IMR-90 (cell line): ENCODE measurements around the gene IGF1R. TPM values are rescaled to one million over a fixed set of nuclear protein-coding genes. Genes with fewer than 3 reads are reported as not detected.

Source experiments
- ATAC-seq: fragments of 200-7000 bp; cut with Tn5 transposase; 2 replicates; pipeline ENCODE4 v1.9.1; 2020; ENCODE audit warnings: low read depth, mild to moderate bottlenecking, moderate library complexity
- BruUV-seq: library from RNA; stranded (reverse); fragments of 400-500 nt; replicated peaks from 2 replicates; lab custom pipeline; 2021; lab: Mats Ljungman, UMichigan
- CTCF ChIA-PET: fragments of 300-600 bp; formaldehyde crosslinking; extraction: SDS; loops from one replicate; lab custom pipeline; 2021; ENCODE audit warnings: antibody characterized with exemption; lab: Yijun Ruan, JAX
- POLR2A ChIA-PET: fragments of 300-600 bp; sonication (Branson Sonifier 250); formaldehyde crosslinking; loops from one replicate; lab custom pipeline; 2022; ENCODE audit warnings: antibody characterized with exemption; ENCODE audit not compliant: unreplicated experiment; lab: Charles Lee
- DNase-seq: peaks from one replicate; pipeline ENCODE4 v3.0.0; 2013
- H2AFZ ChIP-seq: replicated peaks from 2 replicates; pipeline ENCODE3; 2013; ENCODE audit warnings: low read length, mild to moderate bottlenecking; ENCODE audit not compliant: poor library complexity
- H2AK5ac ChIP-seq: 2 replicates; pipeline ENCODE4 v1.6.1; 2013; ENCODE audit warnings: low read depth, low read length, inconsistent platforms
- H2AK9ac ChIP-seq: replicated peaks from 2 replicates; pipeline ENCODE3; 2013; ENCODE audit warnings: mild to moderate bottlenecking, low read depth, low read length, moderate library complexity; ENCODE audit not compliant: poor library complexity
- H2BK120ac ChIP-seq: 2 replicates; pipeline ENCODE4 v1.6.1; 2013; ENCODE audit warnings: low read depth, low read length, inconsistent platforms
- H2BK15ac ChIP-seq: 3 replicates; pipeline ENCODE4 v1.6.1; 2013; ENCODE audit warnings: low read depth, low read length, inconsistent platforms
- H2BK20ac ChIP-seq: 2 replicates; pipeline ENCODE4 v1.6.1; 2013; ENCODE audit warnings: low read depth, mild to moderate bottlenecking, inconsistent platforms, low read length, moderate library complexity
- H2BK5ac ChIP-seq: 2 replicates; pipeline ENCODE4 v1.6.1; 2013; ENCODE audit warnings: mild to moderate bottlenecking, low read depth, low read length, inconsistent platforms; ENCODE audit not compliant: poor library complexity, severe bottlenecking
- H3K14ac ChIP-seq: replicated peaks from 2 replicates; pipeline ENCODE4 v1.6.1; 2013; ENCODE audit warnings: low read depth, low read length, inconsistent platforms
- H3K18ac ChIP-seq: 2 replicates; pipeline ENCODE4 v1.6.1; 2013; ENCODE audit warnings: low read depth, low read length, control low read depth
- H3K23ac ChIP-seq: 2 replicates; pipeline ENCODE4 v1.6.1; 2013; ENCODE audit warnings: low read depth, low read length, inconsistent platforms
- H3K27ac ChIP-seq: 2 replicates; pipeline ENCODE4 v1.5.1; 2013; ENCODE audit warnings: mild to moderate bottlenecking, control low read depth, low read length; ENCODE audit not compliant: insufficient read depth
- H3K27me3 ChIP-seq: 2 replicates; pipeline ENCODE4 v1.6.1; 2013; ENCODE audit warnings: low read length; ENCODE audit not compliant: control insufficient read depth, insufficient read depth
- H3K36me3 ChIP-seq: 2 replicates; pipeline ENCODE4 v1.6.1; 2013; ENCODE audit warnings: low read length, mixed read lengths; ENCODE audit not compliant: control insufficient read depth, insufficient read depth
- H3K4ac ChIP-seq: 2 replicates; pipeline ENCODE4 v1.6.1; 2013; ENCODE audit warnings: low read depth, low read length, inconsistent platforms
- H3K4me1 ChIP-seq: 2 replicates; pipeline ENCODE4 v1.6.1; 2013; ENCODE audit warnings: low read length, mixed read lengths; ENCODE audit not compliant: control insufficient read depth, insufficient read depth
- H3K4me2 ChIP-seq: 2 replicates; pipeline ENCODE4 v1.6.1; 2013; ENCODE audit warnings: low read depth, mild to moderate bottlenecking, control low read depth, low read length, moderate library complexity
- H3K4me3 ChIP-seq: 2 replicates; pipeline ENCODE4 v1.5.1; 2013; ENCODE audit warnings: low read depth, mild to moderate bottlenecking, control low read depth, low read length, moderate library complexity; ENCODE audit not compliant: insufficient read depth
- H3K56ac ChIP-seq: 2 replicates; pipeline ENCODE4 v1.6.1; 2013; ENCODE audit warnings: low read length, inconsistent platforms; ENCODE audit not compliant: insufficient read depth; ENCODE audit errors: extremely low read depth
- H3K79me1 ChIP-seq, 2 experiments: 2 replicates each; pipeline ENCODE4 v1.6.1; 2013; ENCODE audit warnings: low read length in 2 of 2, inconsistent platforms in 1 of 2, low read depth in 1 of 2
- H3K9ac ChIP-seq: 2 replicates; pipeline ENCODE4 v1.6.1; 2013; ENCODE audit warnings: low read depth, low read length, control low read depth
- H3K9me1 ChIP-seq: 2 replicates; pipeline ENCODE4 v1.6.1; 2013; ENCODE audit warnings: low read length, inconsistent platforms; ENCODE audit not compliant: insufficient read depth
- H3K9me3 ChIP-seq: 2 replicates; pipeline ENCODE4 v1.6.1; 2013; ENCODE audit warnings: low read length; ENCODE audit not compliant: control insufficient read depth, insufficient read depth
- H4K20me1 ChIP-seq: 2 replicates; pipeline ENCODE4 v1.6.1; 2013; ENCODE audit warnings: low read length, inconsistent platforms; ENCODE audit not compliant: insufficient read depth
- H4K5ac ChIP-seq: 2 replicates; pipeline ENCODE4 v1.6.1; 2013; ENCODE audit warnings: mild to moderate bottlenecking, low read depth, low read length, control low read depth
- H4K8ac ChIP-seq, 2 experiments: 2 replicates each; pipeline ENCODE4 v1.6.1; 2013; ENCODE audit warnings: low read depth in 2 of 2, low read length in 2 of 2, control low read depth in 1 of 2, inconsistent platforms in 1 of 2
- H4K91ac ChIP-seq: 2 replicates; pipeline ENCODE4 v1.6.1; 2013; ENCODE audit warnings: low read depth, low read length, inconsistent platforms; ENCODE audit not compliant: insufficient read depth
- RFX5 ChIP-seq: IDR thresholded peaks from 2 replicates; pipeline ENCODE4 v1.8.0; 2012; ENCODE audit warnings: low read depth, mild to moderate bottlenecking, low read length, moderate library complexity
- WGBS, 2 experiments: methylation state at CpG; one replicate each; pipeline versions ENCODE4 v1.1.5 to v1.1.7; 2013; ENCODE audit warnings: missing lambda C conversion rate in 2 of 2; ENCODE audit not compliant: insufficient read length in 1 of 2; ENCODE audit errors: extremely low coverage in 2 of 2; 5-methylcytosine and 5-hydroxymethylcytosine counted together
- dilution Hi-C: fragments of 300-500 bp; cut with HindIII; formaldehyde crosslinking; loops from one replicate; pipeline ENCODE4 v1.14.3; 2018; ENCODE audit warnings: low sequenced_read_pairs; ENCODE audit not compliant: unreplicated experiment
- in situ Hi-C: fragments of 300-500 bp; cut with MboI; formaldehyde crosslinking; loops from 3 replicates; pipeline ENCODE4 v1.14.3; 2019; ENCODE audit warnings: low sequenced_read_pairs, inconsistent platforms, mixed read lengths
- intact Hi-C: fragments of 100-400 bp; cut with micrococcal nuclease; formaldehyde crosslinking; loops from 2 replicates; pipeline ENCODE4 v1.10.0; 2022
- polyA plus RNA-seq, 3 experiments: library from polyadenylated mRNA; depleted of rRNA; stranded (reverse); fragments of >200 nt; gene quantifications; 2 replicates each; pipeline ENCODE4 v1.2.3, GENCODE V29; 2012; ENCODE audit warnings: low replicate concordance in 1 of 3
- total RNA-seq: library from RNA; depleted of rRNA; stranded (reverse); fragments of >200 nt; gene quantifications from 2 replicates; pipeline ENCODE4 v1.2.3, GENCODE V29; 2012
- TF ChIP-seq, protein P1 (sequence below): fragments of 150-350 bp; IDR thresholded peaks from 2 replicates; pipeline ENCODE4 v1.6.1; 2017; ENCODE audit warnings: mild to moderate bottlenecking, antibody characterized with exemption, low read length, low read depth

Gene IGF1R
- total and polyA plus RNA-seq, 2 of the 4 experiments (the other 2 are of a cell fraction): 24.0 to 24.9 TPM

DNA sequence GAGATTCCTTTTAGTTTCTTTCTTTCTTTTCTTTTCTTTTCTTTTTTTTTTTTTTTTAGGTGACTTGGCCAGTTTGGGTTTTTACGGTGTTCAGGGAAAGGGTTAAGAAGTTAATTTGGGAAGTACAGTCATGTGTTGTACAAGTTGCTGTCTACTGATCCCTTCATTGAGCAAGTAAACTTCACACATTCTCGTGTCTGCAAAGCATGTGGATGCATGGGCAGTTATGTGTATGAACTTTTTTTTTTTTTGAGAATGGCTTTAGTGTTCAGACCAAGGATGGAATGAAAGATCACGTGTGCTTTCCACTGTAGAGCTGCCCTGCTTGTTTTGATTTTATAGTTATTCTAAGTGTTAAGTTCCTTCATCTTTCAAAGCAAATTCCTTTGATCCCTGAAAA lies 227.0 kb downstream of the IGF1R start:
- H4K20me1 ChIP-seq: peaks cover 5% of the 10 kb centered on the region; the same call in 1 of the 2 replicates
- H3K23ac ChIP-seq: peak overlapping the region; percentile 92
- peak overlapping the region; percentile 84 for H2BK120ac ChIP-seq
- no peak overlapping the region for H2AK9ac ChIP-seq
- H4K8ac ChIP-seq: peak overlapping the region in 1 of 2 experiments; percentile 73; a peak in 3 of 4 replicates
- intact Hi-C loops (no loop called here), in situ Hi-C loops (no loop called here), dilution Hi-C loops (no loop called here)
- ChIA-PET CTCF (no interaction called here), POLR2A (no interaction called here)
- H3K9ac ChIP-seq: peak overlapping the region; percentile 20; the same call in 1 of the 2 replicates
- DNase-seq (peak; percentile 33), ATAC-seq (no peak)
- no peaks in the 10 kb centered on the region for H3K27me3 ChIP-seq
- no peak for TF ChIP-seq RFX5
- TF ChIP-seq, protein P1, sequence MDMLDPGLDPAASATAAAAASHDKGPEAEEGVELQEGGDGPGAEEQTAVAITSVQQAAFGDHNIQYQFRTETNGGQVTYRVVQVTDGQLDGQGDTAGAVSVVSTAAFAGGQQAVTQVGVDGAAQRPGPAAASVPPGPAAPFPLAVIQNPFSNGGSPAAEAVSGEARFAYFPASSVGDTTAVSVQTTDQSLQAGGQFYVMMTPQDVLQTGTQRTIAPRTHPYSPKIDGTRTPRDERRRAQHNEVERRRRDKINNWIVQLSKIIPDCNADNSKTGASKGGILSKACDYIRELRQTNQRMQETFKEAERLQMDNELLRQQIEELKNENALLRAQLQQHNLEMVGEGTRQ: 0 out of 2 replicates have a peak, but pooled peaks have one; percentile 6
- H3K4me3 ChIP-seq: no peak overlapping the region
- peaks cover 34% of the 10 kb centered on the region for H3K4me1 ChIP-seq
- H2BK5ac ChIP-seq: peak overlapping the region; percentile 74
- H3K9me1 ChIP-seq: peaks cover 19% of the 10 kb centered on the region
- H4K91ac ChIP-seq: peak overlapping the region; percentile 64
- peak overlapping the region; percentile 32; the same call in 1 of the 2 replicates for H3K56ac ChIP-seq
- no peaks in the 10 kb centered on the region for H3K36me3 ChIP-seq
- H2AFZ ChIP-seq: no peak overlapping the region
- WGBS, 2 experiments: no CpG with 5 or more reads among the region's 3 CpGs
- no TSS peak for BruUV-seq
- H3K4ac ChIP-seq: peak overlapping the region; percentile 85
- H3K4me2 ChIP-seq: peak overlapping the region; percentile 59
- peak overlapping the region; percentile 82; the same call in 1 of the 2 replicates for H3K27ac ChIP-seq
- H3K79me1 ChIP-seq: peaks cover 23 to 93% of the 10 kb centered on the region in 2 experiments
- peak overlapping the region; percentile 77; the same call in 1 of the 2 replicates for H2AK5ac ChIP-seq
- peak overlapping the region; percentile 92 for H3K18ac ChIP-seq
- peak overlapping the region; percentile 90; the same call in 1 of the 2 replicates for H4K5ac ChIP-seq
- no peaks in the 10 kb centered on the region for H3K9me3 ChIP-seq
- peak overlapping the region; percentile 64; the same call in 2 of the 3 replicates for H2BK15ac ChIP-seq
- peak overlapping the region; percentile 65 for H3K14ac ChIP-seq
- H2BK20ac ChIP-seq: peak overlapping the region; percentile 88
